GM21825 (cell line): ENCODE results near the gene SLC39A11.
"Not testable (repeated sequence)": the region's sequence is repeated elsewhere in the genome, so short reads cannot be mapped to it uniquely, and the experiment has no call there.

Source experiments
- ATAC-seq: cut with Tn5 transposase; IDR thresholded peaks from one replicate; pipeline ENCODE4 v1.9.1; 2021; ENCODE audit warnings: mild to moderate bottlenecking, moderate library complexity; ENCODE audit not compliant: unreplicated experiment

The SLC39A11 gene

DNA sequence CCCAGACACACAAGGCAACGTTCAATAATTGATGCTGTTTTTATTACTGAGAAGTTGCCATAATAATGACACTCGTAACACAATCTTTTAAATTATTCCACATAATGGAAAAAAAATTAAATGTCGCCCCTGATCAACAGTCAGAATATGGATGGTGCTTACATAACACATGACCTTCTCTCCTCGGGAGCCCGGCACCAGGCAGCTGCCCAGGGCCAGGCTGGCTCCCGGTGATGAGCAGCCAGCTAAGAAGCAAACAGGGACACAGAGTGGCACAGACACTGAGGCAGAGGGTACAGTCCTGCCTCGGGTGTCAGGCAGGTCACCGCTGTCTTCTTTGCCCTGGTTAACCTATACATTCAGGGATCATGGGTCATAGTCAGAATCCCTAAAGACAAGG is 137.9 kb downstream of the SLC39A11 start:
- ATAC-seq = no peak

- no peak for ATAC-seq
These were observed 138.9 kb downstream of the SLC39A11 start for GRCh38 chr17:72953621-72954020.

DNA sequence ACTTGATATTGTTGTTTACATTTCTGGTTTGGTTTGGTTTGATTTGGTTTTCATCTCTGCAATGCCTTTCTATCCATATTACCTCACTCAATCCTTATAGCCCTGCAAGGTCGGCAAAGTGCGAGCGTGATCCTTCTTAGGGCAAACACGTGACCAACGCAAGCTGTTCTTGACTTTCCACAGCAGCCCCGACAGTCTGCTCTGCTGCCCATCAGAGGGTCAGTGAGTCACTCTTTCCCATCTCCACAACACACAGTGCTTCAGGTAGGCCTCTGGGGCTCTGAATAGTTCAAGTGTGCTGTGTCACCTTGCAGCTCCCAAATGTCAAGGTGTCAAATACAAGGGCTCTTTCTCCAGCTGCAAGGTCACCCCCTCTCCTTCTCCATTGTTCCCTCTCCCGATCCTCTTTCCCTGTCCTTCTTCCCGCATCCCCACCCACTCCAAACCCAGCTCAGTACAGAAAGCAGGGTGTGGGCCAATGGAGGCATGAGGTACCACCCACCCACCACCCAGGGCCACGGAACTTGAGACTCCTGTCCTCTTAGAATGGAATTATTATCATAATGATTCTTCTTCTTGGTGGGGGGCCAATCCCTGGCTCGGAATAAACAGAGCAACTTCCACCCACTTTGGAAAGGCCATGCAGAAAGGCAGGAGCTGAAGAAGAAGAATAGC is 139.7 kb downstream of the SLC39A11 start:
- ATAC-seq = no peak

DNA sequence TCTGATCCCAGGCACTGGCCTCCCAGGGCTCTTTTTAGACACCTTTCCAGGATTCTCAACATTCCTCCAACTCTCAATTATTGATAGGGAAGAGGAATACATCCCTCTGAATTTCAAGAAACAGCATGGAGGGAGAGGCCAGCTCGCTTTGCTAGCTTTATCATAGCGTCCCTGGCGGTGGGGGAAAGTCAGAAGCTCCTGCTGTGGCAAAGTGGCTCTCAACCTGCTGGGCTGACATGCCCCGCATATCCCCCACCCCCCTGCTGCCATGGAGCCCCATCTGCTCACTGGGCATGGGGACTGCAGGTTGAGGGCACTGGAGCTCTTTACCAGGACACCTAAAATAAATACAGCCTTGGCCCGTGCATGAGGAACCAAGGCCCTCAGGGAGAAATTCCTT is 140.3 kb downstream of the SLC39A11 start:
- no peak for ATAC-seq

GRCh38 chr17:72950242-72950931 is 142.1 kb downstream of the SLC39A11 start:
- ATAC-seq = no peak

- no peak for ATAC-seq
These were observed 144.4 kb downstream of the SLC39A11 start for GRCh38 chr17:72948115-72948514.

DNA sequence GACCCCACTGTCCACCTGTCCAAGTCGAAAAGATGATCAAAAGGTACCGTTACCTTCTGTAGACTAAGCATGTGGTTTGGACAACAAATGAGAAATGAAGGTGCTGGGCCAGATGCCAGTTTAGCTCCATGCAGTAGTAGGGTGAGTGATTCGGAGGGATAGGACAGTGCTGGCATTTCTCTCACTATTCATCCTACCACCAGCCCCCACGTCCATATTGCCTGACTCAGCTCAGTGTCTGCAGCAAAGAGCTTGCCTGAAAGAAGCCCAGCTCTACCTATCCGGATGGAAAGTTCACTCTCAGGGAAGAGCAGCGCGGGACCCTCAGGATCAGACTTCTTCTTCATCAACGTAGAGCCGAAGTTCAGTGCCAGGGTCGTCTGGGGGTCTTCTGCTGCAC is 145.0 kb downstream of the SLC39A11 start:
- ATAC-seq = no peak

DNA sequence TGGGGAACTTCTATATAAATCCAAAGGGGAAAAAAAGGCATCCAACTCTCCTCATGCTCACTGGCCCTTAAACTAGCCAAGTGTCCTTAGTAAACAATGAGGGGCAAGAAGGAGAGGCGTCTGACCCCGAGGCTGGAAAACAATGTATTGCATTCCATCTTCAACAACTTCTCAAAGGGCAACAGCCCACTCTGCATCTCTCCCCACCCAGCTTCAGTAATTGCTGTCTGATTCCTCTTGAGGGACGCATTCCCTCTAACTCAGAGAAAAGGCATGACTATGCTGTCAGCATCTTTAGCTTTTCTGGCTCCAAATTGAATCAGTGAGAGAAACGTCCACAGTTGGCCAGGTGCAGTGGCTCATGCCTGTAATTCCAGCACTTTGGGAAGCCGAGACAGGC is 145.8 kb downstream of the SLC39A11 start:
- ATAC-seq = no peak

- ATAC-seq = no peak
These were observed 146.3 kb downstream of the SLC39A11 start for GRCh38 chr17:72946156-72946555.

DNA sequence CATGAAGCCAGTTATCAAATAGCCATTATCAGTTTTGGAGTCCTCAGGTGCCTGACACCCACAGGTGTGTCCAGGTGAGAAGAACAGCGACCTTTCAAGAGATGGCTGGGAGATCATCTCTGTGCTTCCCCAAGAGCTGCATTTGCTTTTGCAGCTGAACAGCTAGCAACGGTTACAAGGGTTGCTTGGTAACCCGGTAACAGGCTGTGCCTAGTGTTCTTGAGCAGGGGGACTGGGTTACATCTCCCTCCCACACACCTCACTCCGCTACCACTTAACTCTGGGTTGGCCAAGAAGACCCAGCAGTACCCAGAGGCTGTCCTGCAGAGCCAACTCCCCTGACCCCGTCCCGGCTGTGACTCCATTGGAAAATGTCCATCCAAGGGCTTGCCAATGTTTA is 147.0 kb downstream of the SLC39A11 start:
- no peak for ATAC-seq

- ATAC-seq = no peak
These were observed 148.4 kb downstream of the SLC39A11 start for GRCh38 chr17:72943826-72944689.

- ATAC-seq = no peak
These were observed 149.9 kb downstream of the SLC39A11 start for GRCh38 chr17:72942579-72942978.

- ATAC-seq = no peak
These were observed 152.0 kb downstream of the SLC39A11 start for GRCh38 chr17:72940496-72940895.

DNA sequence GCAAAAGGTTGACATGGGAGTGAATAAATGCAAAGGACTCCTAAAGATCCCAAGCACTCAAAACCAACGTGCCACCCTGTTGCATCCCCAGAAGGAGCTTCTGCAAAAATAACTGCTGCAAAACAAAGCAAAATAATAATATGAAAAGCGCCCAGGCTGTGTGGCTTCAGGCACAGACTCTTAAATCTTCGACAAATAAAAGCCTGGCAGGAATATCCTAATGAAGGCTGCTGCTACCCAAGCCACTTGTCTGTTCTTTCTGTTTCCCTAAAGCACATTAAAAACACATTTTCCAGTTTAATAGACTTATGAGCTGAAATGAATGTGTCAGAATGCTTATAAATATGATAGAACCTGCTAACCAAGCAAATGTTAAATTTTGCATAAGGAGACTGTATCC is 154.0 kb downstream of the SLC39A11 start:
- ATAC-seq = no peak

DNA sequence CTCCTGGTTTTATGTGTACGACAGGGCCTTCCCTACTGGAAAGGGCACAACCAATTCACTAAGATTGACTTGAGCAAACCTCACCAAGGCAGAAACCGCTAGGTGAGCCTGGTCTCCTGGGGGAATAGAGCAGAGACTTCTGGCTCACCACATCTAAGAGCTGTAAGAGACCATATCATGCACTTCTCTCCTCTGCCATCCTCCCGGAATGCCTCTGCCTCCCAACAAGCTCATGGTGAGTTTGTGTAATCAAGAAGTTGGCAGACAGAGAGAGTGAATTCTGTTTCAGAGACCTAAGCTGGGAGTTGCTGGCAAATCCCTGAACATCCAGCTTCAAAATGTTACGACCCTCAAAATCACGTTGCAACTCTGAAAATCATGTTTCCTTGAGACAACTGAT is 154.8 kb downstream of the SLC39A11 start:
- no peak for ATAC-seq

- ATAC-seq = not testable (repeated sequence)
These were observed 155.2 kb downstream of the SLC39A11 start for GRCh38 chr17:72937254-72937653.

GRCh38 chr17:72935984-72936383 is 156.5 kb downstream of the SLC39A11 start:
- ATAC-seq = no peak

DNA sequence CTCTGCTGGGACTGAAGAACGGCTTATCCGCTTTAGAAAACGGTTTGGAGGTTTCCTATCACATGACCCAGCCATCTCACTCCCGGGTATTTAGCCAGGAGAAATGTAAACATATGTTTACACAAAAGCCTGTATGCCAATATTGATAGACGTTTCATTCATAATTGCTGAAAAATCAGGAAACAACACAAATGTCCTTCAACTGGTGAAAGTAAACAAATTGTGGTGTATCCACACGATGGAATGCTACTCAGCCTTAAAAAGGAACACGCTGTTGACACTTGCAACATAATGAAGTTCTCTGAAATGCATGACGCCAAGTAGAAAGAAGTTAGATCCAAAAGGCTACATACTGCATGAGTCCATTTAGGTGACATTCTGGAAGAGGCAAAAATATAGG is 157.6 kb downstream of the SLC39A11 start:
- ATAC-seq = no peak

- no peak for ATAC-seq
These were observed 160.9 kb downstream of the SLC39A11 start for GRCh38 chr17:72931635-72932034.

DNA sequence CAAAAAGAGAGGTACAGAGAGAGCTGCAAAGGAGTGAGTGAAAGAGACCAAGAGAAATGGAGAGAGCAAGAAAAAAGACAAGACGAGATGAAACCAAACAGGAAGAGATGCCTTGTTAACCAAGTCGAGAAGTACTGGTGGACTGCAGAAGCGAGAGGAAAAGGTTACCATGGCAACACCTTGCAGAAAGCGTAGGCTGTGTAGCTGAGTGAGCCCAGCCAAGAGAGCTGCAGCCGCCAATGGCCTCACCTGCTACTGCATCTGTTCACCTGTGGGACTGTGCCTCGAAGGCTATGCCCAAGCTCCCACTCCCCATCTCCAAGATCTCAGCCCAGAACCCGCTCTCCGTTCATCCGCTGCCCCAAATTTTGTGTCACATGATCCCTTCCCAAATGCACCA is 161.3 kb downstream of the SLC39A11 start:
- ATAC-seq = no peak

DNA sequence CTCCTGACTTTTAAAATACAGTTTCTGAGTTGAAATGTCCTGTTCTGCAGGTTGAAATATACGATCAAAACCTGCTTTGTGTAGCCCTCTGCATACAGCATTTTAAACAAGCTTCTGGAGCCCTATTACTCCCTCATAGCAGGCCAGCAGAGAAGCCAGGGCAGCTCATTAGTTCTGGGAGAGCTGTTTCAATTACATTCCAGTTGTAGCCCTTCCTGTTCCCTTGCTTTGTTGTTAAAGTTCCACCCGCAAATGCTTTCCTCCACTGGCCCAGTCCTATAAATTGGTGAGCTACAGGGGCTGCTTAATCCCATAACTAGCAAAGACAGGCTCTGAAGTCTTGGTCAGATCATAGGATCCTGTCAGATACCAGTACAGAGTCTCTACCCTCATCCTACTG is 162.5 kb downstream of the SLC39A11 start:
- ATAC-seq = no peak
